DND-41 (cell line): ENCODE results near the gene JADE1.

Experiments
- ATAC-seq: fragments of 200-7000 bp; cut with Tn5 transposase; 3 replicates; pipeline ENCODE4 v1.9.1; 2021; ENCODE audit warnings: low read depth; ENCODE audit not compliant: insufficient read depth
- DNase-seq: peaks from one replicate; pipeline ENCODE4 v3.0.0-alpha.2; 2020
- H2AFZ ChIP-seq: 2 replicates; pipeline ENCODE4 v1.6.0; 2012; ENCODE audit warnings: low read depth, low read length
- H3K27ac ChIP-seq: 2 replicates; pipeline ENCODE4 v1.5.1; 2012; ENCODE audit warnings: low read length, inconsistent platforms
- H3K27me3 ChIP-seq: fragments of 200-600 bp; sonication (generic); 2 replicates; pipeline ENCODE4 v1.6.0; 2012; ENCODE audit warnings: low read length, mild to moderate bottlenecking, inconsistent platforms; ENCODE audit not compliant: insufficient read depth, poor library complexity
- H3K36me3 ChIP-seq: 2 replicates; pipeline ENCODE4 v1.5.1; 2012; ENCODE audit warnings: low read length, inconsistent platforms; ENCODE audit not compliant: insufficient read depth
- H3K4me1 ChIP-seq: 2 replicates; pipeline ENCODE4 v1.5.1; 2012; ENCODE audit warnings: mild to moderate bottlenecking, low read length; ENCODE audit not compliant: insufficient read depth
- H3K4me2 ChIP-seq: 2 replicates; pipeline ENCODE4 v1.6.0; 2012; ENCODE audit warnings: mild to moderate bottlenecking, moderate library complexity, low read length, inconsistent platforms; ENCODE audit not compliant: insufficient read depth
- H3K4me3 ChIP-seq, 2 experiments: fragments of 200-600 bp in 1 of 2; shearing (Covaris generic) in 1 of 2; 2 replicates each; pipeline ENCODE4 v1.5.1; 2012 to 2016; ENCODE audit warnings: inconsistent platforms in 2 of 2, low read length in 2 of 2, mild to moderate bottlenecking in 2 of 2, low read depth in 1 of 2, moderate library complexity in 1 of 2
- H3K79me2 ChIP-seq: 2 replicates; pipeline ENCODE4 v1.6.0; 2012; ENCODE audit warnings: low read length, inconsistent platforms; ENCODE audit not compliant: insufficient read depth
- H3K9ac ChIP-seq: 2 replicates; pipeline ENCODE4 v1.6.0; 2012; ENCODE audit warnings: low read depth, mild to moderate bottlenecking, inconsistent platforms, low read length, moderate library complexity
- H3K9me3 ChIP-seq: 2 replicates; pipeline ENCODE4 v1.5.1; 2012; ENCODE audit warnings: low read length, moderate library complexity, mild to moderate bottlenecking, inconsistent platforms; ENCODE audit not compliant: insufficient read depth, severe bottlenecking
- H4K20me1 ChIP-seq: 2 replicates; pipeline ENCODE4 v1.6.0; 2012; ENCODE audit warnings: low read length; ENCODE audit not compliant: insufficient read depth
- CTCF ChIP-seq: IDR thresholded peaks from 2 replicates; pipeline ENCODE4 v1.5.1; 2012; ENCODE audit warnings: borderline replicate concordance, low read length, moderate library complexity, mild to moderate bottlenecking; ENCODE audit not compliant: poor library complexity, severe bottlenecking; ENCODE audit errors: extremely low read depth
- EZH2 ChIP-seq: IDR thresholded peaks from 3 replicates; pipeline ENCODE4 v1.6.1; 2012; ENCODE audit warnings: borderline replicate concordance, low read depth, mild to moderate bottlenecking, moderate library complexity, low read length, inconsistent platforms; ENCODE audit not compliant: severe bottlenecking

JADE1 gene

GRCh38 chr4:128866269-128866668, 56.8 kb downstream of the JADE1 start:
- no peak overlapping the region for H2AFZ ChIP-seq
- H3K9ac ChIP-seq, result no peak overlapping the region

DNA sequence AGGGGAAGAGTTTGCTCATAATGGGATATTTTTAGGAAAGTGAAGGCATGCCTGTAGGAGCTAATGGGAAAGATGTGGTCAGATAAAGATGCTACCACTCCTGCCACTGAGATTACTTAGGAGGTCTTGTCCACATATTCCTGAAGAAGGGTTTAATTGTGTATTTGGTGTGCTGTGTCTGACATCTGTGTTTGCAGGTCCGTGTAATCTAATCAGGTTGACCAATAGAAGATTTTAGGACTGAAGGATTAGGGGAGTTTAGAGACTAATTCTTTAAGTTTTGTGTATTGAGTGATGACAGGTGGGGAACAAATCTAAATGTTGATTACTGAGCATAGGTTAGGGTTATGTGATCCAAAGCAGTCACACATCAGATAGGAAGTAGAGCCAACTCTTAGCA, 57.2 kb downstream of the JADE1 start:
- Histone ChIP-seq H3K4me3 (no peak overlapping the region), H3K9me3 (no peaks in the 10 kb centered on the region), H3K27ac (no peak overlapping the region), H3K9ac (no peak overlapping the region), H3K4me2 (no peak overlapping the region), H3K27me3 (no peaks in the 10 kb centered on the region), H2AFZ (no peak overlapping the region), H4K20me1 (peaks cover 12% of the 10 kb centered on the region), H3K4me1 (no peaks in the 10 kb centered on the region), H3K36me3 (peaks cover 100% of the 10 kb centered on the region), H3K79me2 (no peaks in the 10 kb centered on the region; the same call in 1 of the 2 replicates)
- ATAC-seq, result no peak
- DNase-seq, result no peak
- TF ChIP-seq EZH2 (no peak), CTCF (no peak)

More at GRCh38 chr4:128866269-128866668, 56.8 kb downstream of the JADE1 start:
- no peaks in the 10 kb centered on the region for H3K9me3 ChIP-seq
- H3K79me2 ChIP-seq, result no peaks in the 10 kb centered on the region; the same call in 1 of the 2 replicates
- H3K4me3 ChIP-seq, result no peak overlapping the region
- H3K27ac ChIP-seq, result no peak overlapping the region
- no peak for ATAC-seq
- DNase-seq, result no peak
- peaks cover 100% of the 10 kb centered on the region for H3K36me3 ChIP-seq
- H3K4me2 ChIP-seq, result no peak overlapping the region
- no peak for TF ChIP-seq CTCF
- TF ChIP-seq EZH2, result no peak
- H3K27me3 ChIP-seq, result no peaks in the 10 kb centered on the region
- peaks cover 15% of the 10 kb centered on the region for H4K20me1 ChIP-seq
- H3K4me1 ChIP-seq, result no peaks in the 10 kb centered on the region

- H3K4me3 ChIP-seq, result no peak overlapping the region
- no peak overlapping the region for H3K9ac ChIP-seq
- H3K4me2 ChIP-seq, result no peak overlapping the region
- H3K9me3 ChIP-seq, result no peaks in the 10 kb centered on the region
- TF ChIP-seq CTCF, result no peak
- TF ChIP-seq EZH2, result no peak
- H3K4me1 ChIP-seq, result no peaks in the 10 kb centered on the region
- no peak overlapping the region for H3K27ac ChIP-seq
- no peaks in the 10 kb centered on the region for H3K27me3 ChIP-seq
- H2AFZ ChIP-seq, result no peak overlapping the region
- DNase-seq (no peak), ATAC-seq (no peak)
- peaks cover 3% of the 10 kb centered on the region; the same call in 1 of the 2 replicates for H4K20me1 ChIP-seq
- H3K79me2 ChIP-seq, result no peaks in the 10 kb centered on the region; the same call in 1 of the 2 replicates
- peaks cover 99% of the 10 kb centered on the region for H3K36me3 ChIP-seq
Observed at GRCh38 chr4:128868758-128869157, 59.3 kb downstream of the JADE1 start.
